ENCODE results near the gene GABPB1.

GABPB1 gene

DNA sequence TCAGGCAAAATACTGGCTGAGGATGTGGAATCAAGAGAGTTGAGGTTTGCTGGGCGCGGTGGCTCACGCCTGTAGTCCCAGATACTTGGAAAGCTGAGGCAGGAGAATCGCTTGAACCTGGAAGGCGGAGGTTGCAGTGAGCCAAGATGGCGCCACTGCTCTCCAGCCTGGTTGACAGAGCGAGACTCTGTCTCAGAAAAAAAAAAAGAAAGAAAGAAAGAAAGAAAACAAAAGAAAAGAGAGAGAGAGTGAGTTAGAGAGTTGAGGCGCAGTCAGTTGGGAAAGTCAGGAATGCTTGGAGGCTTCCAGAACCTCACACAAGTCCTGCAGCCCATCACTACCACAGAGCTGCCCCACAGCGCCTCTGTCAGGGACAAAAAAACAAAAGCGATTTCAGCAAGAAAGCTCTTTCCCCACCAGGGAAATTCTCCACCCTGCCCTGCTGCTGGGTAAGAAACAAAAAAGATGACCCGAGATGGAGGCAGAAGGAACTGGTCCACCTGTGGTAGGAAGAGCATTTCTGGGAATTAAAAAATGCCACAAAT, 103.3 kb downstream of the GABPB1 start:
- H3K36me3 ChIP-seq (ENCODE audit: insufficient read depth, low read length): no peaks in the 10 kb centered on the region
- H3K4me2 ChIP-seq (ENCODE audit: insufficient read depth, low read length): no peak overlapping the region
- H3K9ac ChIP-seq (ENCODE audit: low read depth, low read length): no peak overlapping the region
- no peaks in the 10 kb centered on the region for H3K9me3 ChIP-seq (ENCODE audit: insufficient read depth, low read length, severe bottlenecking)
- DNase-seq (no peak), ATAC-seq (ENCODE audit: insufficient read depth, low read depth) (no peak)
- no peaks in the 10 kb centered on the region for H3K79me2 ChIP-seq (ENCODE audit: insufficient read depth, low read length)
- no peaks in the 10 kb centered on the region for H3K27me3 ChIP-seq (ENCODE audit: insufficient read depth, low read length, poor library complexity)
- no peak overlapping the region for H3K27ac ChIP-seq (ENCODE audit: low read length)
- H3K4me3 ChIP-seq (ENCODE audit: low read depth in 1 of 2, low read length in 2 of 2): no peak overlapping the region
- no peak overlapping the region for H2AFZ ChIP-seq (ENCODE audit: low read depth, low read length)
- H4K20me1 ChIP-seq (ENCODE audit: insufficient read depth, low read length): no peaks in the 10 kb centered on the region
- TF ChIP-seq EZH2 (IDR thresholded peaks at IDR 0.05; ENCODE audit: borderline replicate concordance, low read depth, low read length, severe bottlenecking): no peak
- TF ChIP-seq, protein P1, sequence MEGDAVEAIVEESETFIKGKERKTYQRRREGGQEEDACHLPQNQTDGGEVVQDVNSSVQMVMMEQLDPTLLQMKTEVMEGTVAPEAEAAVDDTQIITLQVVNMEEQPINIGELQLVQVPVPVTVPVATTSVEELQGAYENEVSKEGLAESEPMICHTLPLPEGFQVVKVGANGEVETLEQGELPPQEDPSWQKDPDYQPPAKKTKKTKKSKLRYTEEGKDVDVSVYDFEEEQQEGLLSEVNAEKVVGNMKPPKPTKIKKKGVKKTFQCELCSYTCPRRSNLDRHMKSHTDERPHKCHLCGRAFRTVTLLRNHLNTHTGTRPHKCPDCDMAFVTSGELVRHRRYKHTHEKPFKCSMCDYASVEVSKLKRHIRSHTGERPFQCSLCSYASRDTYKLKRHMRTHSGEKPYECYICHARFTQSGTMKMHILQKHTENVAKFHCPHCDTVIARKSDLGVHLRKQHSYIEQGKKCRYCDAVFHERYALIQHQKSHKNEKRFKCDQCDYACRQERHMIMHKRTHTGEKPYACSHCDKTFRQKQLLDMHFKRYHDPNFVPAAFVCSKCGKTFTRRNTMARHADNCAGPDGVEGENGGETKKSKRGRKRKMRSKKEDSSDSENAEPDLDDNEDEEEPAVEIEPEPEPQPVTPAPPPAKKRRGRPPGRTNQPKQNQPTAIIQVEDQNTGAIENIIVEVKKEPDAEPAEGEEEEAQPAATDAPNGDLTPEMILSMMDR (IDR thresholded peaks at IDR 0.05; ENCODE audit: borderline replicate concordance, extremely low read depth, low read length, poor library complexity, severe bottlenecking): no peak
- H3K4me1 ChIP-seq (ENCODE audit: insufficient read depth, low read length): peaks cover 16% of the 10 kb centered on the region

DNA sequence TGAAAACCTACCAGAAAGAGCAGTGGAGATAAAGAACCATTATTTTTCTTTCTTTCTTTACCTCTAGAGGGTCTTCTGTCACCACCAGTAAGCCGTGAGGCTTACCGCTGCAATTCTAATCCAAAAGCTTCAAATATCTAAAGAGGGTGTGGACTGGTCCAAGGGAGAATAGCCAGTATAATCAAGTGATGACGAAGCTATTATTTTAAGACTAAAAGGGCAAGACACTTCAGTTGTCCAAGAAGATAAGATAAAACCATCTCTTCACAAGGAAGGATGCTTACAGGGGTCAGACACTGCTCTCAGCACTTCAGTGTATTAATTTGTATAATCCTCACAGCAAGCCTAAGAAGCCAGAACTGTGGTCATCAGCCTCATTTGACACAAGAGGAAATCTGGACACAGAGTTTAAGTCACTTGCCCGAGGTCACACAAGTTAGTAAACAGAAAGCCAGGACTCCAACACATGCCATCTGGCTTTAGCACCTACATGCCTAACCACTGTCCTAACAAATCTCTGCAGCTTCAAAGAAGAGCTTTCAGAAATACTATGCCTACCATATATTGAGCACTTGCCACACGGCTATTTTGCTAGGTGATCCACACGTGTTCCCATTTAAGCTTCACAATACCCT, 104.1 kb downstream of the GABPB1 start:
- peaks cover 16% of the 10 kb centered on the region for H3K4me1 ChIP-seq (ENCODE audit: insufficient read depth, low read length)
- TF ChIP-seq, protein P1 (IDR thresholded peaks at IDR 0.05; ENCODE audit: borderline replicate concordance, extremely low read depth, low read length, poor library complexity, severe bottlenecking): no peak
- TF ChIP-seq EZH2 (IDR thresholded peaks at IDR 0.05; ENCODE audit: borderline replicate concordance, low read depth, low read length, severe bottlenecking): no peak
- no peaks in the 10 kb centered on the region for H3K27me3 ChIP-seq (ENCODE audit: insufficient read depth, low read length, poor library complexity)
- ATAC-seq (ENCODE audit: insufficient read depth, low read depth) (no peak), DNase-seq (no peak)
- no peaks in the 10 kb centered on the region for H4K20me1 ChIP-seq (ENCODE audit: insufficient read depth, low read length)
- no peak overlapping the region for H3K9ac ChIP-seq (ENCODE audit: low read depth, low read length)
- no peak overlapping the region for H3K4me3 ChIP-seq (ENCODE audit: low read depth in 1 of 2, low read length in 2 of 2)
- no peak overlapping the region for H3K27ac ChIP-seq (ENCODE audit: low read length)
- no peaks in the 10 kb centered on the region for H3K9me3 ChIP-seq (ENCODE audit: insufficient read depth, low read length, severe bottlenecking)
- H2AFZ ChIP-seq (ENCODE audit: low read depth, low read length): no peak overlapping the region
- H3K36me3 ChIP-seq (ENCODE audit: insufficient read depth, low read length): no peaks in the 10 kb centered on the region
- H3K4me2 ChIP-seq (ENCODE audit: insufficient read depth, low read length): no peak overlapping the region
- H3K79me2 ChIP-seq (ENCODE audit: insufficient read depth, low read length): no peaks in the 10 kb centered on the region

DNA sequence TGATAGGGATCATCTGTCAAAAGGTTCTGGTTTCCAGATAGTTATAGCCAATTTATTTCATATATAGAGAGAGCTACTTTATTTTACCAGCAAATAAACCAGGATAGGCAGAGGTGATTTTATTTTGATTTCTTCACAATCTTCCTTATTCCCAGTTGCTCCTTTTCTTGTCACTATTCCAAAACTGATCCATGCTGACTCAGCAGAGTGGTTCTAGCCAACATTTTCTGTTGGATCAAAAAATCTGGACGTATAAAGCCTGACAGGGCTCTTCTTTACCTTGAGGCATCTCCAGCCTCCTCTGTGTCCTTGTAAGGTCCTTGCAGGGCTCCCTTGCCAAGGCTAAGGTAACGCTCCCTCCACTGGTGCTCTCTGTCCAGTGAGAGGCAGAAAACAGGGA, 105.3 kb downstream of the GABPB1 start:
- peaks cover 16% of the 10 kb centered on the region for H3K4me1 ChIP-seq (ENCODE audit: insufficient read depth, low read length)
- H3K4me2 ChIP-seq (ENCODE audit: insufficient read depth, low read length): no peak overlapping the region
- H3K27ac ChIP-seq (ENCODE audit: low read length): no peak overlapping the region
- H3K9ac ChIP-seq (ENCODE audit: low read depth, low read length): no peak overlapping the region
- DNase-seq (no peak), ATAC-seq (ENCODE audit: insufficient read depth, low read depth) (no peak)
- no peaks in the 10 kb centered on the region for H3K9me3 ChIP-seq (ENCODE audit: insufficient read depth, low read length, severe bottlenecking)
- H3K4me3 ChIP-seq (ENCODE audit: low read depth in 1 of 2, low read length in 2 of 2): no peak overlapping the region
- TF ChIP-seq EZH2 (IDR thresholded peaks at IDR 0.05; ENCODE audit: borderline replicate concordance, low read depth, low read length, severe bottlenecking): no peak
- TF ChIP-seq, protein P1 (IDR thresholded peaks at IDR 0.05; ENCODE audit: borderline replicate concordance, extremely low read depth, low read length, poor library complexity, severe bottlenecking): no peak
- H3K79me2 ChIP-seq (ENCODE audit: insufficient read depth, low read length): no peaks in the 10 kb centered on the region
- no peak overlapping the region for H2AFZ ChIP-seq (ENCODE audit: low read depth, low read length)
- H4K20me1 ChIP-seq (ENCODE audit: insufficient read depth, low read length): no peaks in the 10 kb centered on the region
- no peaks in the 10 kb centered on the region for H3K27me3 ChIP-seq (ENCODE audit: insufficient read depth, low read length, poor library complexity)
- H3K36me3 ChIP-seq (ENCODE audit: insufficient read depth, low read length): no peaks in the 10 kb centered on the region
